ENCODE data around the gene CHIT1.

- TF ChIP-seq CTCF (IDR thresholded peaks at IDR 0.05): no peak
- TF ChIP-seq POLR2A (IDR thresholded peaks at IDR 0.05): no peak
Observed at GRCh38 chr1:203270448-203270847, 41.0 kb upstream of the CHIT1 start.
